HUES48 (cell line): ENCODE data around the gene FIP1L1.

ENCODE experiments used
- H3K27ac ChIP-seq: one replicate; pipeline ENCODE4 v1.7.0; 2013; ENCODE audit warnings: low read depth, low read length, inconsistent platforms
- H3K27me3 ChIP-seq: 2 replicates; pipeline ENCODE4 v1.6.1; 2013; ENCODE audit warnings: mild to moderate bottlenecking, low read length; ENCODE audit not compliant: control insufficient read depth, insufficient read depth
- H3K36me3 ChIP-seq: 2 replicates; pipeline ENCODE4 v1.6.1; 2013; ENCODE audit warnings: low read length; ENCODE audit not compliant: control insufficient read depth, insufficient read depth
- H3K4me1 ChIP-seq: 2 replicates; pipeline ENCODE4 v1.6.1; 2013; ENCODE audit warnings: mild to moderate bottlenecking, low read length; ENCODE audit not compliant: control insufficient read depth, insufficient read depth
- H3K4me3 ChIP-seq: 2 replicates; pipeline ENCODE4 v1.5.1; 2013; ENCODE audit warnings: mild to moderate bottlenecking, low read depth, low read length
- H3K9ac ChIP-seq: 2 replicates; pipeline ENCODE4 v1.6.1; 2013; ENCODE audit warnings: mild to moderate bottlenecking, low read depth, low read length, moderate library complexity
- H3K9me3 ChIP-seq: 2 replicates; pipeline ENCODE4 v1.6.1; 2013; ENCODE audit warnings: low read length; ENCODE audit not compliant: control insufficient read depth, insufficient read depth

Gene FIP1L1

DNA sequence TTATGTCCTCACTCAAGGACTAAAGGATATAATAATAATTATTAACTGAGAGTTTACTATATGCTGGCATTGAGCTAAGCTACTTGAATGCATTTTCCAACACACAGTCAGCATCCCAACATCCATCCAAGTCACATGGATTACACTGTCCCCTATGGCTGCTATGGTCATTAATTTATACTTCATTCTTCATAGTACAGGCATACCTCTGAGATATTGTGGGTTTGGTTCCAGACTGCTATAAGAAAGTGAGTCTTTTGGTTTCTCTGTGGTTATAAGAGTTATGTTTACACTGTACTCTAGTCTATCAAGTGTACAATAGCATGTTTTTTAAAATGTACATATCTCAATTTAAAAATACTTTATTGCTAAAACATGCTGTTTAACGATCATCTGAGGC is 124.7 kb downstream of the FIP1L1 start:
- no peaks in the 10 kb centered on the region for H3K36me3 ChIP-seq
- H3K4me3 ChIP-seq, result no peak overlapping the region
- H3K27ac ChIP-seq, result no peak overlapping the region
- H3K27me3 ChIP-seq, result no peaks in the 10 kb centered on the region
- no peak overlapping the region for H3K9ac ChIP-seq
- no peaks in the 10 kb centered on the region for H3K9me3 ChIP-seq
- peaks cover 8% of the 10 kb centered on the region; the same call in 1 of the 2 replicates for H3K4me1 ChIP-seq

- H3K4me1 ChIP-seq, result no peaks in the 10 kb centered on the region
- H3K9ac ChIP-seq, result no peak overlapping the region
- no peaks in the 10 kb centered on the region for H3K27me3 ChIP-seq
- H3K27ac ChIP-seq, result no peak overlapping the region
- H3K4me3 ChIP-seq, result no peak overlapping the region
- no peaks in the 10 kb centered on the region for H3K36me3 ChIP-seq
- H3K9me3 ChIP-seq, result no peaks in the 10 kb centered on the region
Observed at GRCh38 chr4:53505947-53506346, 128.5 kb downstream of the FIP1L1 start.

DNA sequence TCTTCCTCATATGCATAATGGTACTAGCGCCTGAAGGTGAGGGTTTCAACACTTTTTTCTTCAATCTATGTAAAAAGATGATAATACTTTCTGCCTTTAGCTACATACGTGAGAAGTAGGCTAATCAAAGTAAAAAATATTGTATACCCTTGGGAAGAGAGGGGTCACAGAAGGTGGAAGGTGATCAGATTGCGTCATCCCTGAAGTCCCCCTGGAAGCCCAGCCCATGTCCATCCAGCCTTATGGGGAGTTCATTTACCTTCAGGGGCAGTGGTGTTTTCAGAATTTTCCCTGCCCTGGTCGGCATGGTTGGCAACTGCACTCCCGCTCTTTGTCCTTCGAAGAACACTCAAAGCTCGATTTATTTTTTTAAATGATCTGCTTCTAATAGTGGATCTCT is 129.6 kb downstream of the FIP1L1 start:
- no peaks in the 10 kb centered on the region for H3K27me3 ChIP-seq
- no peaks in the 10 kb centered on the region for H3K36me3 ChIP-seq
- H3K27ac ChIP-seq, result no peak overlapping the region
- H3K9me3 ChIP-seq, result no peaks in the 10 kb centered on the region
- H3K4me1 ChIP-seq, result no peaks in the 10 kb centered on the region
- no peak overlapping the region for H3K9ac ChIP-seq
- no peak overlapping the region for H3K4me3 ChIP-seq

GRCh38 chr4:53507671-53508286 is 130.3 kb downstream of the FIP1L1 start:
- H3K36me3 ChIP-seq, result no peaks in the 10 kb centered on the region
- no peak overlapping the region for H3K4me3 ChIP-seq
- no peak overlapping the region for H3K9ac ChIP-seq
- no peak overlapping the region for H3K27ac ChIP-seq
- H3K4me1 ChIP-seq, result no peaks in the 10 kb centered on the region
- no peaks in the 10 kb centered on the region for H3K27me3 ChIP-seq
- H3K9me3 ChIP-seq, result no peaks in the 10 kb centered on the region

GRCh38 chr4:53508446-53508845 is 131.0 kb downstream of the FIP1L1 start:
- H3K9ac ChIP-seq, result no peak overlapping the region
- no peaks in the 10 kb centered on the region for H3K36me3 ChIP-seq
- no peaks in the 10 kb centered on the region for H3K9me3 ChIP-seq
- H3K27me3 ChIP-seq, result no peaks in the 10 kb centered on the region
- no peak overlapping the region for H3K27ac ChIP-seq
- no peaks in the 10 kb centered on the region for H3K4me1 ChIP-seq
- no peak overlapping the region for H3K4me3 ChIP-seq

DNA sequence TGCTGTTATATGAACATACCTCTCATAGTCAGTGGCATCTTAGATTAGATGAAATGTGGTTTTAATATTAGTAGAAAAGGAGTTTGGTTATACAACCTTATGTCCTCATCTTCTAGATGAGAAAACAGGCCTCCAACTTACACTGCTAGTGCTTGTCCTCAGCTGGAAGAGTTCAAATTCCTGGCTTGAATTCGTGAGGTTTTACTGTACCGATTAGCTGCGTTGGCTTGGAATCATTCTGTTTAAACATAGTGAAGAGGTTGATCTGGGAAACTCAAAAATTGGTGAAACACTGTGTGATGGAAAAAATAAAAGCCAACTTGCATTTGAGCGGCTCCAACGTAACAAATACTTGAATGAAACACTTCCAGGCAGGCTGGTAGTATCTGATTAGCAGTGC is 132.9 kb downstream of the FIP1L1 start:
- Histone ChIP-seq H3K9me3 (no peaks in the 10 kb centered on the region), H3K36me3 (no peaks in the 10 kb centered on the region)

More for the DNA sequence above, 132.9 kb downstream of the FIP1L1 start:
- no peaks in the 10 kb centered on the region for H3K27me3 ChIP-seq
- no peak overlapping the region for H3K4me3 ChIP-seq
- H3K9ac ChIP-seq, result no peak overlapping the region
- no peak overlapping the region for H3K27ac ChIP-seq
- H3K4me1 ChIP-seq, result no peaks in the 10 kb centered on the region
